ENCODE data around the gene MLEC. TPM values are rescaled to one million over a fixed set of nuclear protein-coding genes. Genes with fewer than 3 reads are reported as not detected.

Gene MLEC
- total and polyA plus RNA-seq, 11 donors: 39.2 to 150 (median 117) TPM

- DNase-seq (no peak), ATAC-seq (no peak)
- Histone ChIP-seq H3K4me3 (no peak overlapping the region), H3K4me1 (no peaks in the 10 kb centered on the region), H3K27ac (no peak overlapping the region), H3K36me3 (no peaks in the 10 kb centered on the region), H3K27me3 (no peaks in the 10 kb centered on the region), H3K9me3 (peaks cover 0 to 9% (median 0%) of the 10 kb centered on the region in 12 donors)
- intact Hi-C loops (cut with DNase I): loop anchor here in 1 of 10 donors (5.0 kb wide), 1 partner anchor 226 kb away; the partner anchor contains the start of gene HNF1A
- TF ChIP-seq, protein P1, sequence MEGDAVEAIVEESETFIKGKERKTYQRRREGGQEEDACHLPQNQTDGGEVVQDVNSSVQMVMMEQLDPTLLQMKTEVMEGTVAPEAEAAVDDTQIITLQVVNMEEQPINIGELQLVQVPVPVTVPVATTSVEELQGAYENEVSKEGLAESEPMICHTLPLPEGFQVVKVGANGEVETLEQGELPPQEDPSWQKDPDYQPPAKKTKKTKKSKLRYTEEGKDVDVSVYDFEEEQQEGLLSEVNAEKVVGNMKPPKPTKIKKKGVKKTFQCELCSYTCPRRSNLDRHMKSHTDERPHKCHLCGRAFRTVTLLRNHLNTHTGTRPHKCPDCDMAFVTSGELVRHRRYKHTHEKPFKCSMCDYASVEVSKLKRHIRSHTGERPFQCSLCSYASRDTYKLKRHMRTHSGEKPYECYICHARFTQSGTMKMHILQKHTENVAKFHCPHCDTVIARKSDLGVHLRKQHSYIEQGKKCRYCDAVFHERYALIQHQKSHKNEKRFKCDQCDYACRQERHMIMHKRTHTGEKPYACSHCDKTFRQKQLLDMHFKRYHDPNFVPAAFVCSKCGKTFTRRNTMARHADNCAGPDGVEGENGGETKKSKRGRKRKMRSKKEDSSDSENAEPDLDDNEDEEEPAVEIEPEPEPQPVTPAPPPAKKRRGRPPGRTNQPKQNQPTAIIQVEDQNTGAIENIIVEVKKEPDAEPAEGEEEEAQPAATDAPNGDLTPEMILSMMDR (IDR thresholded peaks at IDR 0.05): no peak
- no peak for TF ChIP-seq POLR2A (IDR thresholded peaks at IDR 0.05)
- WGBS, 4 donors: 96 to 97% (median 97%) methylated on average over 9 of the region's 9 CpGs
Measured at GRCh38 chr12:120751389-120751788, 64.4 kb downstream of the MLEC start.

Other genes with a start within 250 kb of the MLEC start
- gene COX6A1, start 249.0 kb upstream of the MLEC start, total RNA-seq: 100 to 1,000 TPM; 117 to 318 (median 172) TPM
- 100 to 1,000 TPM; 531 to 708 TPM for gene COX6A1, start 249.0 kb upstream of the MLEC start, polyA plus RNA-seq
- 10 to 100 TPM in 8 of 9 donors, 1 to 10 TPM in 1; 6.4 to 17.6 (median 14.9) TPM for gene TRIAP1, start 240.8 kb upstream of the MLEC start, total RNA-seq
- 10 to 100 TPM; 18.0 to 34.9 TPM for gene TRIAP1, start 240.8 kb upstream of the MLEC start, polyA plus RNA-seq
- 10 to 100 TPM in 7 of 9 donors, 1 to 10 TPM in 2; 8.5 to 18.0 (median 11.8) TPM for gene GATC, start 240.7 kb upstream of the MLEC start, total RNA-seq
- gene GATC, start 240.7 kb upstream of the MLEC start, polyA plus RNA-seq: 10 to 100 TPM in 1 of 2 donors, 1 to 10 TPM in 1; 5.4 to 11.5 TPM
- 10 to 100 TPM; 14.8 to 67.1 (median 33.7) TPM for gene SRSF9, start 217.4 kb upstream of the MLEC start, total RNA-seq
- gene SRSF9, start 217.4 kb upstream of the MLEC start, polyA plus RNA-seq: 10 to 100 TPM; 27.2 to 39.1 TPM
- gene DYNLL1, start 191.0 kb upstream of the MLEC start, total RNA-seq: 100 to 1,000 TPM in 8 of 9 donors, 10 to 100 TPM in 1; 92.2 to 269 (median 120) TPM
- gene DYNLL1, start 191.0 kb upstream of the MLEC start, polyA plus RNA-seq: 100 to 1,000 TPM; 164 to 320 TPM
- gene COQ5, start 158.0 kb upstream of the MLEC start, total RNA-seq: 10 to 100 TPM; 27.9 to 46.5 (median 36.7) TPM
- 10 to 100 TPM; 29.2 to 48.9 TPM for gene COQ5, start 158.0 kb upstream of the MLEC start, polyA plus RNA-seq
- 100 to 1,000 TPM; 165 to 363 (median 278) TPM for gene RNF10, start 152.8 kb upstream of the MLEC start, total RNA-seq
- gene RNF10, start 152.8 kb upstream of the MLEC start, polyA plus RNA-seq: 100 to 1,000 TPM; 247 to 490 TPM
- gene POP5, start 105.7 kb upstream of the MLEC start, total RNA-seq: 10 to 100 TPM; 20.6 to 46.6 (median 36.3) TPM
- gene POP5, start 105.7 kb upstream of the MLEC start, polyA plus RNA-seq: 10 to 100 TPM; 30.9 to 55.8 TPM
- gene CABP1, start 46.5 kb upstream of the MLEC start, total RNA-seq: 1 to 10 TPM; 2.4 to 9.1 (median 3.8) TPM
- 1 to 10 TPM; 2.9 to 9.9 TPM for gene CABP1, start 46.5 kb upstream of the MLEC start, polyA plus RNA-seq
- 10 to 100 TPM in 6 of 9 donors, 1 to 10 TPM in 3; 9.1 to 12.6 (median 10.7) TPM for gene UNC119B, start 23.3 kb downstream of the MLEC start, total RNA-seq
- 10 to 100 TPM in 1 of 2 donors, 1 to 10 TPM in 1; 3.9 to 13.7 TPM for gene UNC119B, start 23.3 kb downstream of the MLEC start, polyA plus RNA-seq
- gene ACADS, start 38.7 kb downstream of the MLEC start, total RNA-seq: 100 to 1,000 TPM in 2 of 9 donors, 10 to 100 TPM in 7; 56.7 to 213 (median 78.8) TPM
- 10 to 100 TPM; 59.6 to 98.7 TPM for gene ACADS, start 38.7 kb downstream of the MLEC start, polyA plus RNA-seq
- gene SPPL3, start 217.2 kb downstream of the MLEC start, total RNA-seq: 10 to 100 TPM; 16.1 to 48.2 (median 27.0) TPM
- gene SPPL3, start 217.2 kb downstream of the MLEC start, polyA plus RNA-seq: 10 to 100 TPM in 1 of 2 donors, 1 to 10 TPM in 1; 8.2 to 16.6 TPM